22Rv1 (cell line): ENCODE results near the gene UXS1.

Experiments
- CTCF ChIP-seq: fragments of 450-650 bp; IDR thresholded peaks from 2 replicates; pipeline ENCODE4 v1.5.1; 2017; ENCODE audit warnings: mild to moderate bottlenecking
- ZFX ChIP-seq: fragments of 450-650 bp; IDR thresholded peaks from 2 replicates; pipeline ENCODE4 v1.6.1; 2017; ENCODE audit warnings: antibody characterized with exemption, borderline replicate concordance

DNA sequence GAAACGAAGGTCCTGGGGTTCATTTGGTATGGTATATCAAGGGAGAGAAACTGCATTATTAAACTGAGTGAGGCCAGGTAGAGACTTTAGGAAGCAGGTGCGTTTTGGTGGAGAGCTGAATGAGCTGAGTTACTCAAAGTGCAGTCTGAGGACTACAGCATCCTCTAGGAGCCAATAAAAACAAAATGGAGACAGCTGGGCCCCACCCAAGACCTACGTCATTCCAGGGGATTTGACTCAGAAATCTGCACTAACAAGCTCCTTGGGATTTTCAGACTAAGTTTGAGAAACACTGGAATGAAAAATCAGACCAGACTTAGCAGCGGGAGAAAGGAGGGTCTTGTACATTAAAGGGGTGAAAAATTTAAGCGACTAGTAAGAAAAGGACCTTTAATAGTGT lies 131.5 kb downstream of the UXS1 start:
- TF ChIP-seq CTCF (no peak), ZFX (no peak)
